Cerebellar nuclear complex (tissue), 1 donor: ENCODE measurements around the gene MOXD1.

Experiments used
- DNase-seq, 2 experiments: peaks; one replicate each; lab custom pipeline; 2025; lab: John Stamatoyannopoulos, UW

The MOXD1 gene

GRCh38 chr6:132399376-132400074 lies 1.8 kb downstream of the MOXD1 start:
- DNase-seq: no peak

GRCh38 chr6:132395015-132395597 lies 6.2 kb downstream of the MOXD1 start:
- DNase-seq: no peak

- no peak for DNase-seq
Observed at GRCh38 chr6:132392792-132393191, 8.5 kb downstream of the MOXD1 start.

GRCh38 chr6:132392270-132392646 lies 9.0 kb downstream of the MOXD1 start:
- no peak for DNase-seq

- DNase-seq: no peak
Observed at GRCh38 chr6:132391391-132392269, 9.6 kb downstream of the MOXD1 start.

GRCh38 chr6:132390451-132390850 lies 10.8 kb downstream of the MOXD1 start:
- no peak for DNase-seq

- no peak for DNase-seq
Observed at GRCh38 chr6:132390017-132390416, 11.3 kb downstream of the MOXD1 start.

- no peak for DNase-seq
Observed at GRCh38 chr6:132388291-132388690, 13.0 kb downstream of the MOXD1 start.

- no peak for DNase-seq
Observed at GRCh38 chr6:132382630-132383175, 18.6 kb downstream of the MOXD1 start.

- no peak for DNase-seq
Observed at GRCh38 chr6:132381381-132381780, 19.9 kb downstream of the MOXD1 start.

GRCh38 chr6:132380358-132381029 lies 20.8 kb downstream of the MOXD1 start:
- no peak for DNase-seq

GRCh38 chr6:132369526-132369925 lies 31.7 kb downstream of the MOXD1 start:
- no peak for DNase-seq

GRCh38 chr6:132368916-132369481 lies 32.3 kb downstream of the MOXD1 start:
- no peak for DNase-seq

GRCh38 chr6:132365281-132365907 lies 35.9 kb downstream of the MOXD1 start:
- no peak for DNase-seq

- DNase-seq: no peak
Observed at GRCh38 chr6:132364306-132365074, 36.8 kb downstream of the MOXD1 start.

GRCh38 chr6:132362442-132363185 lies 38.7 kb downstream of the MOXD1 start:
- no peak for DNase-seq

GRCh38 chr6:132361101-132361500 lies 40.2 kb downstream of the MOXD1 start:
- no peak for DNase-seq

- no peak for DNase-seq
Observed at GRCh38 chr6:132359886-132360285, 41.4 kb downstream of the MOXD1 start.

- no peak for DNase-seq
Observed at GRCh38 chr6:132357120-132357519, 44.2 kb downstream of the MOXD1 start.
